Measurements from ENCODE around the gene NCKAP1.
A peak's percentile ranks its signal among the peaks of the same experiment; 100 is the strongest.

The NCKAP1 gene

GRCh38 chr2:182867426-182868053 is 170.7 kb downstream of the NCKAP1 start:
- DNase-seq = no peak

- peak; percentile 66 for DNase-seq
Observed at GRCh38 chr2:182866461-182867406, 171.5 kb downstream of the NCKAP1 start, which contains the start of gene FRZB. FRZB (minus strand) TSS chr2:182866637; CDS start chr2:182866552, 85 bp downstream.

DNA sequence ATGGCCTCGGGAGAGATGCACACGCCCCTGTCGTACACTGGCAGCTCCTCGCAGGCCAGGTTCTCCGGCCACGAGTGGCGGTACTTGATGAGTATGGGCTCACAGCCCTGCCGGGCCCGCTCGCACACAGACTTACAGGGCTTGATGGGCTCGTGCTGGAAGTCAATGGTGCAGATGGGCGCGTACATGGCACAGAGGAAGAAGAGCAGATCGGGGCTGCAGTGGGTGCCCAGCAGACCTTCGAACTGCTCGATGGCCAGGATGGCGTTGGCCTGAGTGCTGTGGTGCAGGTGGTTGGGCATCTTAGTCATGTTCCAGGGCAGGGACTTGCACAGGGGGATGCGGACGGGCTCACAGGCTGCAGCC is 172.2 kb downstream of the NCKAP1 start:
- DNase-seq = no peak

GRCh38 chr2:182864949-182865570 is 173.2 kb downstream of the NCKAP1 start:
- no peak for DNase-seq

DNA sequence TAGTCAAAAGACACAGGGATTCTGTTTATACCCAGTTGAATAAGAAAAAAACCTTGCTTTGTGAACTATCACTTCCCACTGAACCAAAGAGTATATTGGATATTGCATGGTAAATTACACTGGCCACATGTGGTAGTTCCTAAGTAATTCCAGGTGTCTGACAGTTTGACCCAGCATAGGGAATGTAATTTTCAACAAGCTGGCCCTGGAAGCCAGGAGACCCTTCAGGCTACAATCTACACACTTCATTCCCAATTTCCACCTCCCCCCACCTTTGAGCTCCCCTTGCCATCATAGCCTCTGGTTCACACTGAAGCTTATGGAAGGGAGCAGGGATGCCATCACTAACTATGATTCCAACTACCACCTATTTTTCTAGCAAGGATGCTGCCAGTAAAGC is 174.6 kb downstream of the NCKAP1 start:
- no peak for DNase-seq

DNA sequence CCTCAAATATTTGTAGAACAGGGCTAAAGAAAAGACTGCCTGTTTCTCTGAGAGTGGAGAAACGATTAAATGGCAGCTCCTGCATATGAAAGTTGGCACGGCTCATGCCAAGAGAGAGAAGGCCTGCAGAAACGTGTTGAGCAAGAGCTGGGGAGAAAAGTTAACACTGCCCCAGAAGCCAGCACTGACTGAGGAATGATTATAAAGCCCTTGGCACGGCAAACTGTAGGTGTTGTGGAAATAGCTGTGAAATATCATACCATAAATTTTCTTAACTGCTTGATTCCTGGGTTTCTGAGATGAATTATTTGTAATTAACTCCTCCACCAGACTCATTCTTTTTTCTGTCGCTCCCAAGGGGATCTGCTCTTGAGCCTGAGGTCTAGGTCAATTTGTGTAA is 176.2 kb downstream of the NCKAP1 start:
- no peak for DNase-seq

DNA sequence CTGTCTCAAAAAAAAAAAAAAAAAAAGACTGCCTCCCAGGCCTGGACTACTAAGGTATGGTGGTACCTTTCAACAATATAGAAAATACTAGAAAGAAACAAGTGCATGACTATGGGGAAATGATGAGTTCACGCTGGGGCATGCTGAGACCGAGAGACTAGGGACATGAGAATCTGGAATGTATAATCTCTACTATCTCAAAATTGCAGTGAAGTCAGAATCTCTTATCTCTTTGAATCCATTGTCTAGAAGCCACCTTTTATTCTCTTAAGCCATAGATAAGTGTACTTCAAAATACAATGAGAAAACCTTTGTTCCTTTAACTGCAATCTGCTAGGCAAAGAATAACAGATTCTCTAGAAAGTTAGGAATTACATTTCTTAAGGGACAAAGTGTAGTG is 177.4 kb downstream of the NCKAP1 start:
- no peak for DNase-seq

All from fibroblast of skin of right quadriceps (primary cell).